SK-N-SH (cell line): Measurements from ENCODE around the gene CAPS. TPM values are rescaled to one million over a fixed set of nuclear protein-coding genes. Genes with fewer than 3 reads are reported as not detected.

Experiments used
- CTCF ChIA-PET: fragments of 300-600, 350-600 bp; formaldehyde crosslinking; extraction: SDS; loops from one replicate; lab custom pipeline; 2021; lab: Yijun Ruan, JAX
- POLR2A ChIA-PET: fragments of 350-600 bp; sonication (Branson Sonifier 250); formaldehyde crosslinking; extraction: SDS; loops from one replicate; lab custom pipeline; 2020; ENCODE audit warnings: antibody characterized with exemption, inconsistent platforms; lab: Yijun Ruan, JAX
- DNase-seq: peaks from one replicate; pipeline ENCODE4 v3.0.0; 2012
- H2AFZ ChIP-seq: fragments of 200-600 bp; sonication (generic); 2 replicates; pipeline ENCODE4 v1.8.1; 2016; ENCODE audit warnings: antibody characterized with exemption, mild to moderate bottlenecking, low read depth
- H3F3A ChIP-seq: fragments of 200-600 bp; sonication (generic); replicated peaks from 2 replicates; pipeline ENCODE3; 2016; ENCODE audit warnings: antibody characterized with exemption, mild to moderate bottlenecking; ENCODE audit not compliant: insufficient read depth
- H3K27ac ChIP-seq, 2 experiments: fragments of 200-500 bp in 1 of 2; fragments of 200-600 bp in 1 of 2; sonication (Bioruptor generic) in 1 of 2; sonication (generic), shearing (Covaris generic) in 1 of 2; 2 replicates each; pipeline versions ENCODE4 v1.5.1 to v1.6.1; 2014 to 2016; ENCODE audit warnings: low read depth in 2 of 2, inconsistent platforms in 1 of 2, low read length in 1 of 2, mild to moderate bottlenecking in 1 of 2, mixed read lengths in 1 of 2
- H3K27me3 ChIP-seq: fragments of 200-600 bp; sonication (generic), shearing (Covaris generic); 2 replicates; pipeline ENCODE4 v1.6.1; 2016; ENCODE audit warnings: mixed run types; ENCODE audit not compliant: insufficient read depth
- H3K36me3 ChIP-seq, 2 experiments: fragments of 200-500 bp in 1 of 2; fragments of 200-600 bp in 1 of 2; sonication (Bioruptor generic) in 1 of 2; sonication (generic) in 1 of 2; replicated peaks in 1 of 2; 2 replicates each; pipeline versions ENCODE3 to v1.5.1; 2014 to 2016; ENCODE audit warnings: low read length in 1 of 2, mild to moderate bottlenecking in 1 of 2; ENCODE audit not compliant: insufficient read depth in 2 of 2, control insufficient read depth in 1 of 2
- H3K4me1 ChIP-seq, 2 experiments: fragments of 200-500 bp in 1 of 2; fragments of 200-600 bp in 1 of 2; sonication (Bioruptor generic) in 1 of 2; sonication (generic), shearing (Covaris generic) in 1 of 2; 2 replicates each; pipeline versions ENCODE4 v1.5.1 to v1.6.1; 2014 to 2016; ENCODE audit warnings: low read depth in 1 of 2, low read length in 1 of 2, mixed run types in 1 of 2; ENCODE audit not compliant: insufficient read depth in 2 of 2, control insufficient read depth in 1 of 2
- H3K4me2 ChIP-seq: fragments of 200-600 bp; sonication (generic), shearing (Covaris generic); 2 replicates; pipeline ENCODE4 v1.6.1; 2017; ENCODE audit warnings: mixed run types
- H3K4me3 ChIP-seq, 2 experiments: fragments of 200-500 bp in 1 of 2; fragments of 200-600 bp in 1 of 2; sonication (Bioruptor generic) in 1 of 2; sonication (generic), shearing (Covaris generic) in 1 of 2; 2 replicates each; pipeline versions ENCODE4 v1.5.1 to v1.8.1; 2014 to 2016; ENCODE audit warnings: low read depth in 2 of 2, inconsistent platforms in 1 of 2, low read length in 1 of 2, mild to moderate bottlenecking in 1 of 2, mixed read lengths in 1 of 2, moderate library complexity in 1 of 2
- H3K79me2 ChIP-seq: fragments of 200-600 bp; sonication (generic); 2 replicates; pipeline ENCODE4 v1.8.1; 2017; ENCODE audit warnings: mild to moderate bottlenecking; ENCODE audit not compliant: insufficient read depth
- H3K9ac ChIP-seq: fragments of 200-600 bp; sonication (generic); 2 replicates; pipeline ENCODE4 v1.6.1; 2017; ENCODE audit warnings: mixed run types
- H3K9me2 ChIP-seq: fragments of 200-600 bp; sonication (generic); 2 replicates; pipeline ENCODE4 v1.6.1; 2017; ENCODE audit warnings: mixed run types
- H3K9me3 ChIP-seq: fragments of 200-600 bp; sonication (generic); 2 replicates; pipeline ENCODE4 v1.6.1; 2017; ENCODE audit warnings: mixed run types, mild to moderate bottlenecking, moderate library complexity
- H4K20me1 ChIP-seq: fragments of 200-600 bp; sonication (generic); 2 replicates; pipeline ENCODE4 v1.6.1; 2017; ENCODE audit warnings: mild to moderate bottlenecking, mixed run types; ENCODE audit not compliant: insufficient read depth
- CHD2 ChIP-seq: fragments of 150-350 bp; IDR thresholded peaks from 2 replicates; pipeline ENCODE4 v1.6.1; 2018; ENCODE audit warnings: low read length; ENCODE audit not compliant: partially characterized antibody
- ELF1 ChIP-seq: IDR thresholded peaks from 2 replicates; pipeline ENCODE4 v1.4.0; 2012
- FOSL2 ChIP-seq: IDR thresholded peaks from 2 replicates; pipeline ENCODE4 v1.4.0; 2012; ENCODE audit warnings: low read depth, mild to moderate bottlenecking, moderate library complexity, borderline replicate concordance
- FOXJ3 ChIP-seq: sonication (generic); formaldehyde crosslinking; IDR thresholded peaks from 2 replicates; pipeline ENCODE4 v1.5.1; 2020; ENCODE audit warnings: mild to moderate bottlenecking, missing genetic modification reagents
- FOXM1 ChIP-seq: IDR thresholded peaks from 2 replicates; pipeline ENCODE4 v1.4.0; 2012; ENCODE audit warnings: low read depth, mild to moderate bottlenecking
- MXI1 ChIP-seq: IDR thresholded peaks from 2 replicates; pipeline ENCODE4 v1.6.1; 2012; ENCODE audit warnings: mild to moderate bottlenecking, low read depth, low read length, improper control_type of control experiment
- NFIC ChIP-seq: IDR thresholded peaks from 2 replicates; pipeline ENCODE4 v1.4.0; 2012; ENCODE audit warnings: borderline replicate concordance
- NRF1 ChIP-seq: IDR thresholded peaks from 2 replicates; pipeline ENCODE4 v1.6.1; 2012; ENCODE audit warnings: low read depth, mild to moderate bottlenecking, low read length
- PBX3 ChIP-seq: IDR thresholded peaks from 2 replicates; pipeline ENCODE4; 2012
- POLR2AphosphoS5 ChIP-seq: IDR thresholded peaks from 2 replicates; pipeline ENCODE4 v1.6.1; 2012; ENCODE audit warnings: low read depth, low read length
- RAD21 ChIP-seq: IDR thresholded peaks from 2 replicates; pipeline ENCODE4 v1.6.1; 2012; ENCODE audit warnings: mild to moderate bottlenecking, low read length
- RCOR1 ChIP-seq: fragments of 150-350 bp; IDR thresholded peaks from 2 replicates; pipeline ENCODE4 v1.6.1; 2017; ENCODE audit warnings: antibody characterized with exemption, low read length
- RFX5 ChIP-seq: IDR thresholded peaks from 2 replicates; pipeline ENCODE4 v1.6.1; 2012; ENCODE audit warnings: mild to moderate bottlenecking, improper control_type of control experiment, low read length
- RXRA ChIP-seq: IDR thresholded peaks from 2 replicates; pipeline ENCODE4 v1.4.0; 2012; ENCODE audit warnings: low read depth, mild to moderate bottlenecking, borderline replicate concordance
- SIN3A ChIP-seq: IDR thresholded peaks from 2 replicates; pipeline ENCODE4 v1.6.1; 2012; ENCODE audit warnings: low read depth, mild to moderate bottlenecking, low read length, moderate library complexity, borderline replicate concordance
- TAF1 ChIP-seq: IDR thresholded peaks from 2 replicates; pipeline ENCODE4 v1.6.1; 2012; ENCODE audit warnings: low read depth, mild to moderate bottlenecking, low read length, moderate library complexity, borderline replicate concordance
- USF2 ChIP-seq: fragments of 150-350 bp; IDR thresholded peaks from 2 replicates; pipeline ENCODE4 v1.6.1; 2017; ENCODE audit warnings: antibody characterized with exemption, low read length, low read depth, borderline replicate concordance
- ZBTB33 ChIP-seq: IDR thresholded peaks from 2 replicates; pipeline ENCODE4 v1.4.0; 2012; ENCODE audit warnings: low read depth, borderline replicate concordance
- WGBS: methylation state at CpG from one replicate; pipeline ENCODE4 v1.1.6; 2017; ENCODE audit warnings: low lambda C conversion rate; 5-methylcytosine and 5-hydroxymethylcytosine counted together
- polyA plus RNA-seq, 3 experiments: library from polyadenylated mRNA; depleted of rRNA; stranded (reverse); fragments of >200 nt; gene quantifications; 2 replicates each; pipeline ENCODE4 v1.2.3, GENCODE V29; 2012

Gene CAPS
- polyA plus RNA-seq, 1 of the 3 experiments (the other 2 are of a cell fraction) = 13.4 TPM

GRCh38 chr19:5953680-5954213 is 39.7 kb downstream of the CAPS start (continued):
- TF ChIP-seq RFX5 = no peak
- no peak for TF ChIP-seq PBX3
- no peak for TF ChIP-seq ZBTB33
- no peak for TF ChIP-seq ELF1
- TF ChIP-seq, all 33 proteins: peak for 0

- Histone ChIP-seq H3K9me2 (no peaks in the 10 kb centered on the region), H4K20me1 (peaks cover 98% of the 10 kb centered on the region), H2AFZ (no peak overlapping the region), H3K4me3 (no peak overlapping the region), H3K4me1 (peaks cover 31 to 79% of the 10 kb centered on the region in 2 experiments), H3K9me3 (no peaks in the 10 kb centered on the region), H3K27ac (peak overlapping the region; percentile 53 to 96; a peak in 3 of 4 replicates), H3K79me2 (peaks cover 95% of the 10 kb centered on the region), H3F3A (no peaks in the 10 kb centered on the region), H3K36me3 (peaks cover 0 to 10% of the 10 kb centered on the region in 2 experiments), H3K4me2 (peak overlapping the region; percentile 59), H3K9ac (no peak overlapping the region), H3K27me3 (no peaks in the 10 kb centered on the region)
- TF ChIP-seq RAD21 (no peak), MXI1 (no peak), SIN3A (no peak), RXRA (no peak), FOSL2 (no peak), POLR2AphosphoS5 (no peak), FOXM1 (no peak), NRF1 (no peak), NFIC (no peak), FOXJ3 (CRISPR knock-in tag) (no peak), RCOR1 (no peak), USF2 (no peak), CHD2 (no peak), TAF1 (no peak)
- ChIA-PET CTCF (interaction anchor here (1.5 to 5.3 kb wide), 4 partner anchors 13 to 151 kb away, joined by 7 to 34 read pairs (median 8); no protein-coding TSS in a partner anchor), POLR2A (no interaction called here)
- DNase-seq = no peak
- 61% methylated on average over 6 of the region's 6 CpGs for WGBS
These were observed 40.2 kb downstream of the CAPS start for GRCh38 chr19:5954293-5954692.
